SU-DHL-6 (cell line): ENCODE data around the gene IL1R1.

Experiments
- EZH2phosphoT487 ChIP-seq: fragments of 200-600 bp; sonication (generic), shearing (Covaris generic); conservative IDR thresholded peaks from 2 replicates; pipeline ENCODE4 v1.6.1; 2018; ENCODE audit warnings: mild to moderate bottlenecking, antibody characterized with exemption, low read length, moderate library complexity, mixed read lengths
- TF ChIP-seq, protein P1 (sequence below): fragments of 200-600 bp; sonication (generic); IDR thresholded peaks from one replicate; pipeline ENCODE4 v1.5.1; 2017; ENCODE audit warnings: antibody characterized with exemption, mild to moderate bottlenecking, low read length, moderate library complexity; ENCODE audit not compliant: insufficient read depth, poor library complexity, severe bottlenecking

DNA sequence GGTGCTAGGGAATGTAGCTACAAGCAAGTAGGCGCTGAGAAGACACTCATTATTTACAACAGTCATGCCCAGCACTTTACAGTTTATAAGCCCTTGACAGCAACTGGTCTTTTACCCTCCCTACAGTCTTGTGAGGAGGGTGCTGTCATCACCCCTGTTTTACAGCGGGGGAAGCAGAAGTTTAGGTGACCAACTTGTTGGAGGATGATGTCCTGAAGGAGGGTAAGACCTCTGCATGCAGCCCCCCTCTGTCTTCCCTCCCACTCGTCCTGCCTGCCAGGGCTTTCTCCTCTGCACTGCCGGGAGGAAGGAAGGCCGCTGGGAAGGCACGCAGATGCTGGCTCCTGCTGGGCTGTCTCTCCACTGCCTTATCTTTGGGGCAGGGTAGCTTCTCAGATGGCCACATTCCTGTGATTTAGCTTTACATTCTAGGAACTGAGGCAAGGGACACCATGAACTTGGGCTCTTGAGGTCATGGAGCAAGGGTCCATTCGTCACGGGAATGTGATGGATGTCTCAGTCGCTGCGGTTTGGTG lies 972 bp downstream of the IL1R1 start:
- TF ChIP-seq, protein P1, sequence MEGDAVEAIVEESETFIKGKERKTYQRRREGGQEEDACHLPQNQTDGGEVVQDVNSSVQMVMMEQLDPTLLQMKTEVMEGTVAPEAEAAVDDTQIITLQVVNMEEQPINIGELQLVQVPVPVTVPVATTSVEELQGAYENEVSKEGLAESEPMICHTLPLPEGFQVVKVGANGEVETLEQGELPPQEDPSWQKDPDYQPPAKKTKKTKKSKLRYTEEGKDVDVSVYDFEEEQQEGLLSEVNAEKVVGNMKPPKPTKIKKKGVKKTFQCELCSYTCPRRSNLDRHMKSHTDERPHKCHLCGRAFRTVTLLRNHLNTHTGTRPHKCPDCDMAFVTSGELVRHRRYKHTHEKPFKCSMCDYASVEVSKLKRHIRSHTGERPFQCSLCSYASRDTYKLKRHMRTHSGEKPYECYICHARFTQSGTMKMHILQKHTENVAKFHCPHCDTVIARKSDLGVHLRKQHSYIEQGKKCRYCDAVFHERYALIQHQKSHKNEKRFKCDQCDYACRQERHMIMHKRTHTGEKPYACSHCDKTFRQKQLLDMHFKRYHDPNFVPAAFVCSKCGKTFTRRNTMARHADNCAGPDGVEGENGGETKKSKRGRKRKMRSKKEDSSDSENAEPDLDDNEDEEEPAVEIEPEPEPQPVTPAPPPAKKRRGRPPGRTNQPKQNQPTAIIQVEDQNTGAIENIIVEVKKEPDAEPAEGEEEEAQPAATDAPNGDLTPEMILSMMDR: no peak
- no peak for TF ChIP-seq EZH2phosphoT487
